Stimulated activated CD4-positive, alpha-beta T cell treated with anti-CD3 and anti-CD28 coated beads, Interleukin-1b, Interleukin-23, amount 100 ng/mL, for 24 hours (primary cell): ENCODE measurements around the gene GPT2.

ENCODE experiments used
- DNase-seq, 4 experiments: peaks; one replicate each; pipeline ENCODE4 v3.0.0-alpha.2; 2020; ENCODE audit warnings: low read depth in 4 of 4, low spot score in 1 of 4

Gene GPT2

GRCh38 chr16:46883690-46884512 lies at the start of gene GPT2:
Gene GPT2 (plus strand): TSS chr16:46884362. CDS start chr16:46884716, 354 bp downstream.
- peak; percentile 32 to 85 (median 59) for DNase-seq

- no peak for DNase-seq
These were observed 47.3 kb upstream of the GPT2 start for GRCh38 chr16:46836534-46837530.

- DNase-seq: no peak
These were observed 44.1 kb upstream of the GPT2 start for GRCh38 chr16:46839986-46840443.

- no peak for DNase-seq
These were observed 41.8 kb upstream of the GPT2 start for GRCh38 chr16:46842192-46842895.

GRCh38 chr16:46843898-46844642 lies 40.1 kb upstream of the GPT2 start:
- no peak for DNase-seq

- DNase-seq: no peak
These were observed 39.4 kb upstream of the GPT2 start for GRCh38 chr16:46844771-46845170.

- DNase-seq: no peak
These were observed 38.2 kb upstream of the GPT2 start for GRCh38 chr16:46845952-46846351.

GRCh38 chr16:46848768-46849764 lies 35.1 kb upstream of the GPT2 start:
- DNase-seq: no peak

GRCh38 chr16:46850619-46851555 lies 33.3 kb upstream of the GPT2 start:
- DNase-seq: no peak

GRCh38 chr16:46852130-46852529 lies 32.0 kb upstream of the GPT2 start:
- no peak for DNase-seq

- peak in 2 of 4 experiments; percentile 28 to 47 for DNase-seq
These were observed 30.3 kb upstream of the GPT2 start for GRCh38 chr16:46853713-46854443.

- DNase-seq: no peak
These were observed 29.3 kb upstream of the GPT2 start for GRCh38 chr16:46854846-46855245.

GRCh38 chr16:46855389-46855788 lies 28.8 kb upstream of the GPT2 start:
- DNase-seq: no peak

GRCh38 chr16:46857368-46857945 lies 26.7 kb upstream of the GPT2 start:
- no peak for DNase-seq

- DNase-seq: no peak
These were observed 26.0 kb upstream of the GPT2 start for GRCh38 chr16:46858151-46858550.

- peak in 2 of 4 experiments; percentile 14 to 42 for DNase-seq
These were observed 24.4 kb upstream of the GPT2 start for GRCh38 chr16:46859719-46860152.
